Measurements from ENCODE around the gene DYNLT4. TPM values are rescaled to one million over a fixed set of nuclear protein-coding genes. Genes with fewer than 3 reads are reported as not detected.

The DYNLT4 gene
- total and polyA plus RNA-seq, 2 of the 13 experiments (the other 11 are each of a cell fraction or from before 2014, with no cell fraction given), result 0.77 TPM; not detected in 1

DNA sequence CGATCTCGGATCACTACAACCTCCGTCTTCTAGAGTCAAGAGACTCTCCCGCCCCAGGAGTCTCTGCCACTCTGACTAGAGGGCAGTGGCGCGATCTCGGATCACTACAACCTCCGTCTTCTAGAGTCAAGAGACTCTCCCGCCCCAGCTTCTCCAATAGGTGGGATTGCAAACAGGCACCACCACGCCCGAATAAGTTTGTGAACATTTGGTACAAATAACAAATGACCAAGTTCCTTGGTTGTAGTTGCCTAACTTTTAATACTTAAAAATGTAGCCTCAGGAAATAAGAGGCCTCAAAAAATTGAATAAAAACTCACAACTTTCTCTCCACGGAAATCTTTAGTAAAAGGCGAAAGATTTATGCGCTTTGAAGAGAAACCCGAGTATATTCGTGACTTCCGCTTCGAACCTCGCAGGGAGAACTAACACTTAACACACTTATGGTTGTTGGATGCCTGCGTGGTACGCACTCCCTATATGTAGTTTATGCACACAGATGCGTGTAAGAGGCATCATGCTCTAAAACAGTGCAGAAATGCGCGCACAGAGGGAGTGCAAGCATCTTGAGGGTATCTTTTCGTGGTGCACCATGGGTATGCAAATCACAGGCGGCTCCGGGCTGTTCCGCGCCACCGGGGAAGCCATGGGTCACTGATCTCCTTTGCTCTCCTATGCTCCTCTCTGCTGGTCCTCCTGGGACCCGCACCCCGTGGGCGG lies 12.6 kb upstream of the DYNLT4 start (continued):
- TF ChIP-seq ZNF275 (CRISPR knock-in tag; IDR thresholded peaks at IDR 0.05; ENCODE audit: borderline replicate concordance), result no peak
- TF ChIP-seq ZNF747 (CRISPR knock-in tag; IDR thresholded peaks at IDR 0.05; ENCODE audit: borderline replicate concordance), result peak; percentile 24; the same call in 1 of the 2 replicates
- no peak for TF ChIP-seq ZNF460 (CRISPR knock-in tag; IDR thresholded peaks at IDR 0.05; ENCODE audit: borderline replicate concordance)
- TF ChIP-seq, protein P1, sequence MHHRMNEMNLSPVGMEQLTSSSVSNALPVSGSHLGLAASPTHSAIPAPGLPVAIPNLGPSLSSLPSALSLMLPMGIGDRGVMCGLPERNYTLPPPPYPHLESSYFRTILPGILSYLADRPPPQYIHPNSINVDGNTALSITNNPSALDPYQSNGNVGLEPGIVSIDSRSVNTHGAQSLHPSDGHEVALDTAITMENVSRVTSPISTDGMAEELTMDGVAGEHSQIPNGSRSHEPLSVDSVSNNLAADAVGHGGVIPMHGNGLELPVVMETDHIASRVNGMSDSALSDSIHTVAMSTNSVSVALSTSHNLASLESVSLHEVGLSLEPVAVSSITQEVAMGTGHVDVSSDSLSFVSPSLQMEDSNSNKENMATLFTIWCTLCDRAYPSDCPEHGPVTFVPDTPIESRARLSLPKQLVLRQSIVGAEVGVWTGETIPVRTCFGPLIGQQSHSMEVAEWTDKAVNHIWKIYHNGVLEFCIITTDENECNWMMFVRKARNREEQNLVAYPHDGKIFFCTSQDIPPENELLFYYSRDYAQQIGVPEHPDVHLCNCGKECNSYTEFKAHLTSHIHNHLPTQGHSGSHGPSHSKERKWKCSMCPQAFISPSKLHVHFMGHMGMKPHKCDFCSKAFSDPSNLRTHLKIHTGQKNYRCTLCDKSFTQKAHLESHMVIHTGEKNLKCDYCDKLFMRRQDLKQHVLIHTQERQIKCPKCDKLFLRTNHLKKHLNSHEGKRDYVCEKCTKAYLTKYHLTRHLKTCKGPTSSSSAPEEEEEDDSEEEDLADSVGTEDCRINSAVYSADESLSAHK (CRISPR knock-in tag; IDR thresholded peaks at IDR 0.05; ENCODE audit: borderline replicate concordance), result no peak
- peak in 1 of 2 experiments; percentile 46; a peak in 1 of 4 replicates for TF ChIP-seq NR2F1 (CRISPR knock-in tag; IDR thresholded peaks at IDR 0.05)
- no peak for TF ChIP-seq ZNF644 (CRISPR knock-in tag; IDR thresholded peaks at IDR 0.05; ENCODE audit: low read depth)
- peak; percentile 70 for TF ChIP-seq MIER2 (CRISPR knock-in tag; IDR thresholded peaks at IDR 0.05)
- TF ChIP-seq ZNF672 (CRISPR knock-in tag; IDR thresholded peaks at IDR 0.05), result 0 out of 2 replicates have a peak, but pooled peaks have one; percentile 24
- TF ChIP-seq ZNF562 (CRISPR knock-in tag; IDR thresholded peaks at IDR 0.05; ENCODE audit: borderline replicate concordance), result peak; percentile 89
- TF ChIP-seq ZNF83 (CRISPR knock-in tag; IDR thresholded peaks at IDR 0.05; ENCODE audit: borderline replicate concordance), result no peak
- peak; percentile 53; the same call in 1 of the 2 replicates for TF ChIP-seq IRF2 (CRISPR knock-in tag; IDR thresholded peaks at IDR 0.05)
- TF ChIP-seq KDM2A (CRISPR knock-in tag; IDR thresholded peaks at IDR 0.05; ENCODE audit: borderline replicate concordance, low read depth), result peak; percentile 70
- TF ChIP-seq MAFK (conservative IDR thresholded peaks at IDR 0.05 in 1 of 2, IDR thresholded peaks at IDR 0.05 in 1 of 2; ENCODE audit: low read length in 2 of 2), result no peak
- TF ChIP-seq, protein P2, sequence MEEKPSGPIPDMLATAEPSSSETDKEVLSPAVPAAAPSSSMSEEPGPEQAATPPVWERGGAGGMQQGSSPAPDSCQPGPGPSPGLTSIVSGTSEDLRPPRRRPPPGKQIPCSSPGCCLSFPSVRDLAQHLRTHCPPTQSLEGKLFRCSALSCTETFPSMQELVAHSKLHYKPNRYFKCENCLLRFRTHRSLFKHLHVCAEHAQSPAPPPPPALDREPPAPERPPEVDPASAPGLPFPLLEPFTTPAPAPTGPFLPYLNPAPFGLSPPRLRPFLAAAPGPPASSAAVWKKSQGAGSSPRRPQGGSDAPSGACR (CRISPR knock-in tag; IDR thresholded peaks at IDR 0.05), result peak; percentile 67; the same call in 1 of the 2 replicates
- no peak for TF ChIP-seq PTBP1 (IDR thresholded peaks at IDR 0.05; ENCODE audit: low read depth, low read length, poor library complexity, severe bottlenecking)
- TF ChIP-seq KLF11 (CRISPR knock-in tag; IDR thresholded peaks at IDR 0.05), result no peak; the same call in 1 of the 2 replicates
- peak; percentile 73; the same call in 1 of the 2 replicates for TF ChIP-seq JUND (CRISPR knock-in tag; IDR thresholded peaks at IDR 0.05)
- TF ChIP-seq PHB2 (IDR thresholded peaks at IDR 0.05; ENCODE audit: partially characterized antibody), result no peak
- TF ChIP-seq SIX4 (CRISPR knock-in tag; IDR thresholded peaks at IDR 0.05), result 0 out of 2 replicates have a peak, but pooled peaks have one; percentile 4
- TF ChIP-seq ZKSCAN5 (CRISPR knock-in tag; IDR thresholded peaks at IDR 0.05), result 0 out of 2 replicates have a peak, but pooled peaks have one; percentile 33
- no peak for TF ChIP-seq TAF1 (CRISPR knock-in tag; IDR thresholded peaks at IDR 0.05)
- TF ChIP-seq ZSCAN20 (CRISPR knock-in tag; IDR thresholded peaks at IDR 0.05; ENCODE audit: borderline replicate concordance), result no peak
- TF ChIP-seq ZNF552 (CRISPR knock-in tag; IDR thresholded peaks at IDR 0.05; ENCODE audit: borderline replicate concordance), result peak; percentile 70; the same call in 1 of the 2 replicates
- no peak for TF ChIP-seq ATF7 (IDR thresholded peaks at IDR 0.05)
- peak; percentile 48; the same call in 1 of the 2 replicates for TF ChIP-seq ATF7 (CRISPR knock-in tag; IDR thresholded peaks at IDR 0.05)
